SU-DHL-6 (cell line): ENCODE measurements around the gene RETREG1.

Experiments used
- H2AFZ ChIP-seq: fragments of 200-600 bp; sonication (generic); 2 replicates; pipeline ENCODE4 v1.6.1; 2014; ENCODE audit warnings: low read depth, mild to moderate bottlenecking, moderate library complexity, mixed read lengths, antibody characterized with exemption, low read length; ENCODE audit not compliant: severe bottlenecking
- H3F3A ChIP-seq: fragments of 200-600 bp; shearing (Covaris generic); 2 replicates; pipeline ENCODE4 v1.6.0; 2016; ENCODE audit warnings: antibody characterized with exemption, mild to moderate bottlenecking; ENCODE audit not compliant: insufficient read depth
- H3K27ac ChIP-seq: fragments of 200-600 bp; sonication (generic); 2 replicates; pipeline ENCODE4 v1.5.1; 2016; ENCODE audit warnings: low read depth, mild to moderate bottlenecking, low read length, moderate library complexity, mixed read lengths
- H3K27me3 ChIP-seq: fragments of 200-600 bp; sonication (generic), shearing (Covaris generic); 2 replicates; pipeline ENCODE4 v1.6.0; 2014; ENCODE audit warnings: mild to moderate bottlenecking, low read length
- H3K36me3 ChIP-seq: fragments of 200-600 bp; sonication (generic); 2 replicates; pipeline ENCODE4 v1.6.1; 2014; ENCODE audit warnings: mild to moderate bottlenecking, low read length, mixed read lengths
- H3K4me2 ChIP-seq: fragments of 300-600, 200-600 bp; shearing (Covaris generic), sonication (generic); 2 replicates; pipeline ENCODE4 v1.6.0; 2014; ENCODE audit warnings: low read length, low read depth, mild to moderate bottlenecking; ENCODE audit not compliant: poor library complexity, severe bottlenecking
- H3K4me3 ChIP-seq: fragments of 200-600 bp; sonication (generic); 2 replicates; pipeline ENCODE4 v1.5.1; 2014; ENCODE audit warnings: antibody characterized with exemption, low read length, mild to moderate bottlenecking, mixed read lengths; ENCODE audit not compliant: insufficient read depth, poor library complexity, severe bottlenecking
- H3K79me2 ChIP-seq: fragments of 200-600 bp; sonication (generic); 2 replicates; pipeline ENCODE4 v1.6.1; 2014; ENCODE audit warnings: mild to moderate bottlenecking, low read length, moderate library complexity; ENCODE audit not compliant: insufficient read depth
- H3K9ac ChIP-seq: fragments of 200-600 bp; sonication (generic); 2 replicates; pipeline ENCODE4 v1.7.0; 2014; ENCODE audit warnings: mild to moderate bottlenecking, low read length
- H3K9me2 ChIP-seq: fragments of 200-600 bp; sonication (generic); replicated peaks from 2 replicates; pipeline ENCODE4 v1.6.1; 2014; ENCODE audit warnings: low read length; ENCODE audit not compliant: insufficient read depth
- H3K9me3 ChIP-seq: fragments of 200-600 bp; sonication (generic); 2 replicates; pipeline ENCODE4 v1.6.1; 2014; ENCODE audit warnings: low read length, mixed read lengths; ENCODE audit not compliant: insufficient read depth
- H4K20me1 ChIP-seq: fragments of 200-600 bp; sonication (generic); 2 replicates; pipeline ENCODE4 v1.6.1; 2014; ENCODE audit warnings: low read depth, mild to moderate bottlenecking, antibody characterized with exemption, low read length, moderate library complexity, mixed read lengths
- CTCF ChIP-seq: fragments of 200-600 bp; sonication (generic); IDR thresholded peaks from one replicate; pipeline ENCODE4 v1.5.1; 2017; ENCODE audit warnings: antibody characterized with exemption, mild to moderate bottlenecking, low read length, moderate library complexity; ENCODE audit not compliant: insufficient read depth, poor library complexity, severe bottlenecking
- EZH2phosphoT487 ChIP-seq: fragments of 200-600 bp; sonication (generic), shearing (Covaris generic); conservative IDR thresholded peaks from 2 replicates; pipeline ENCODE4 v1.6.1; 2018; ENCODE audit warnings: mild to moderate bottlenecking, antibody characterized with exemption, low read length, moderate library complexity, mixed read lengths

RETREG1 gene

GRCh38 chr5:16525651-16526050, 91.1 kb downstream of the RETREG1 start:
- no peaks in the 10 kb centered on the region for H3K36me3 ChIP-seq
- no peak for TF ChIP-seq CTCF
- TF ChIP-seq EZH2phosphoT487 = no peak
- H3K9me2 ChIP-seq = no peaks in the 10 kb centered on the region
- no peak overlapping the region for H3K9ac ChIP-seq
- no peak overlapping the region for H3K27ac ChIP-seq
- H2AFZ ChIP-seq = no peak overlapping the region
- no peaks in the 10 kb centered on the region for H3K9me3 ChIP-seq
- H3K79me2 ChIP-seq = no peaks in the 10 kb centered on the region
- H4K20me1 ChIP-seq = no peaks in the 10 kb centered on the region
- no peaks in the 10 kb centered on the region for H3F3A ChIP-seq
- no peak overlapping the region for H3K4me3 ChIP-seq
- no peaks in the 10 kb centered on the region; the same call in 1 of the 2 replicates for H3K27me3 ChIP-seq
- no peak overlapping the region for H3K4me2 ChIP-seq

- TF ChIP-seq EZH2phosphoT487 (no peak), CTCF (no peak)
- H3K9ac ChIP-seq = no peak overlapping the region
- no peak overlapping the region for H2AFZ ChIP-seq
- no peaks in the 10 kb centered on the region for H4K20me1 ChIP-seq
- H3K79me2 ChIP-seq = no peaks in the 10 kb centered on the region
- no peaks in the 10 kb centered on the region for H3F3A ChIP-seq
- no peak overlapping the region for H3K27ac ChIP-seq
- H3K9me2 ChIP-seq = no peaks in the 10 kb centered on the region
- H3K4me2 ChIP-seq = no peak overlapping the region
- H3K4me3 ChIP-seq = no peak overlapping the region
- H3K9me3 ChIP-seq = no peaks in the 10 kb centered on the region
- H3K36me3 ChIP-seq = no peaks in the 10 kb centered on the region
- no peaks in the 10 kb centered on the region for H3K27me3 ChIP-seq
Observed at GRCh38 chr5:16524286-16524685, 92.5 kb downstream of the RETREG1 start.

GRCh38 chr5:16521521-16522483, 95.0 kb downstream of the RETREG1 start:
- Histone ChIP-seq H3K4me2 (no peak overlapping the region), H3K9me2 (no peaks in the 10 kb centered on the region), H3F3A (no peaks in the 10 kb centered on the region), H2AFZ (no peak overlapping the region), H3K79me2 (no peaks in the 10 kb centered on the region), H4K20me1 (no peaks in the 10 kb centered on the region), H3K27me3 (no peaks in the 10 kb centered on the region), H3K27ac (no peak overlapping the region), H3K4me3 (no peak overlapping the region), H3K36me3 (no peaks in the 10 kb centered on the region), H3K9ac (no peak overlapping the region), H3K9me3 (no peaks in the 10 kb centered on the region)
- no peak for TF ChIP-seq EZH2phosphoT487
- no peak for TF ChIP-seq CTCF
